HepG2 (cell line): ENCODE measurements around the gene NUP62. TPM values are rescaled to one million over a fixed set of nuclear protein-coding genes. Genes with fewer than 3 reads are reported as not detected.

ENCODE experiments used
- AGO1 ChIP-seq: fragments of 200-400 bp; formaldehyde crosslinking; IDR thresholded peaks from 2 replicates; pipeline ENCODE4 v1.6.1; 2017; ENCODE audit warnings: mild to moderate bottlenecking, low read depth, low read length, moderate library complexity; ENCODE audit not compliant: poor library complexity, severe bottlenecking
- ELF4 ChIP-seq: sonication (generic); formaldehyde crosslinking; IDR thresholded peaks from 2 replicates; pipeline ENCODE4 v1.5.0; 2020; ENCODE audit warnings: missing genetic modification reagents, mild to moderate bottlenecking, moderate library complexity, borderline replicate concordance
- FOXP1 ChIP-seq, 2 experiments: fragments of 450-650 bp in 1 of 2; IDR thresholded peaks; 2 replicates each; pipeline ENCODE4 v1.6.1; 2017 to 2018; ENCODE audit warnings: antibody characterized with exemption in 1 of 2
- IRX3 ChIP-seq: sonication (generic); formaldehyde crosslinking; IDR thresholded peaks from 2 replicates; pipeline ENCODE4 v1.8.1; 2023; ENCODE audit warnings: mild to moderate bottlenecking, low read depth, missing genetic modification reagents, borderline replicate concordance
- MAFF ChIP-seq: IDR thresholded peaks from 2 replicates; pipeline ENCODE4 v1.6.1; 2011; ENCODE audit warnings: low read depth, low read length, improper control_type of control experiment
- MAFG ChIP-seq: sonication (generic); formaldehyde crosslinking; IDR thresholded peaks from 2 replicates; pipeline ENCODE4 v1.5.1; 2020; ENCODE audit warnings: mild to moderate bottlenecking, missing genetic modification reagents
- RAD51 ChIP-seq: fragments of 450-650 bp; IDR thresholded peaks from 2 replicates; pipeline ENCODE4 v1.6.1; 2016; ENCODE audit warnings: borderline replicate concordance
- SMAD3 ChIP-seq: sonication (generic); formaldehyde crosslinking; IDR thresholded peaks from 2 replicates; pipeline ENCODE4 v1.4.0; 2020; ENCODE audit warnings: missing genetic modification reagents
- SMC3 ChIP-seq: IDR thresholded peaks from 2 replicates; pipeline ENCODE4 v1.6.1; 2011; ENCODE audit warnings: low read length, improper control_type of control experiment
- TBX2 ChIP-seq: sonication (generic); formaldehyde crosslinking; IDR thresholded peaks from 2 replicates; pipeline ENCODE4 v1.5.0; 2020; ENCODE audit warnings: missing genetic modification reagents, mild to moderate bottlenecking, borderline replicate concordance
- ZNF10 ChIP-seq: sonication (generic); formaldehyde crosslinking; IDR thresholded peaks from 2 replicates; pipeline ENCODE4 v1.4.0; 2020; ENCODE audit warnings: mild to moderate bottlenecking, low read depth, missing genetic modification reagents, borderline replicate concordance
- ZNF354B ChIP-seq: sonication (generic); formaldehyde crosslinking; IDR thresholded peaks from 2 replicates; pipeline ENCODE4 v1.8.0; 2022; ENCODE audit warnings: mild to moderate bottlenecking, missing genetic modification reagents
- ZNF598 ChIP-seq: sonication (generic); formaldehyde crosslinking; IDR thresholded peaks from 2 replicates; pipeline ENCODE4 v1.5.1; 2020; ENCODE audit warnings: mild to moderate bottlenecking, missing genetic modification reagents, borderline replicate concordance
- ZNF782 ChIP-seq: sonication (generic); formaldehyde crosslinking; IDR thresholded peaks from 2 replicates; pipeline ENCODE4 v1.4.0; 2020; ENCODE audit warnings: missing genetic modification reagents, mild to moderate bottlenecking, borderline replicate concordance
- polyA plus RNA-seq, 8 experiments: library from polyadenylated mRNA; depleted of rRNA in 3 of 8; stranded (reverse) in 7 of 8; unstranded in 1 of 8; fragments of >200 nt; fragmentation: Illumina TruSeq in 4 of 8; extraction: Trizol in 4 of 8; gene quantifications; 2 replicates each; pipeline versions ENCODE4 v1.2.1 to v1.2.3, GENCODE V29; 2011 to 2016; ENCODE audit warnings: low read depth in 4 of 8, missing spikeins in 1 of 8, mixed read lengths in 1 of 8; ENCODE audit not compliant: insufficient read depth in 1 of 8
- total RNA-seq, 5 experiments: library from RNA; depleted of rRNA; stranded (reverse); fragments of >200 nt; fragmentation: Illumina TruSeq; extraction: Trizol; gene quantifications; 2 replicates each; pipeline ENCODE4 v1.2.3, GENCODE V29; 2016; ENCODE audit warnings: low read depth in 1 of 5
- TF ChIP-seq, protein P1 (sequence below): sonication (generic); formaldehyde crosslinking; IDR thresholded peaks from 2 replicates; pipeline ENCODE4; 2020; ENCODE audit warnings: missing genetic modification reagents, mild to moderate bottlenecking, borderline replicate concordance
- TF ChIP-seq, protein P2 (sequence below): sonication (generic); formaldehyde crosslinking; IDR thresholded peaks from 2 replicates; pipeline ENCODE4 v1.5.1; 2020; ENCODE audit warnings: missing genetic modification reagents, mild to moderate bottlenecking, borderline replicate concordance
- TF ChIP-seq, protein P3 (sequence below): sonication (generic); formaldehyde crosslinking; conservative IDR thresholded peaks from 2 replicates; pipeline ENCODE4 v1.4.0; 2020; ENCODE audit warnings: mild to moderate bottlenecking, missing genetic modification reagents, moderate library complexity

NUP62 gene
- total and polyA plus RNA-seq, 2 of the 13 experiments (the other 11 are each of a cell fraction or from before 2014, with no cell fraction given) = 16.5 to 41.5 TPM

DNA sequence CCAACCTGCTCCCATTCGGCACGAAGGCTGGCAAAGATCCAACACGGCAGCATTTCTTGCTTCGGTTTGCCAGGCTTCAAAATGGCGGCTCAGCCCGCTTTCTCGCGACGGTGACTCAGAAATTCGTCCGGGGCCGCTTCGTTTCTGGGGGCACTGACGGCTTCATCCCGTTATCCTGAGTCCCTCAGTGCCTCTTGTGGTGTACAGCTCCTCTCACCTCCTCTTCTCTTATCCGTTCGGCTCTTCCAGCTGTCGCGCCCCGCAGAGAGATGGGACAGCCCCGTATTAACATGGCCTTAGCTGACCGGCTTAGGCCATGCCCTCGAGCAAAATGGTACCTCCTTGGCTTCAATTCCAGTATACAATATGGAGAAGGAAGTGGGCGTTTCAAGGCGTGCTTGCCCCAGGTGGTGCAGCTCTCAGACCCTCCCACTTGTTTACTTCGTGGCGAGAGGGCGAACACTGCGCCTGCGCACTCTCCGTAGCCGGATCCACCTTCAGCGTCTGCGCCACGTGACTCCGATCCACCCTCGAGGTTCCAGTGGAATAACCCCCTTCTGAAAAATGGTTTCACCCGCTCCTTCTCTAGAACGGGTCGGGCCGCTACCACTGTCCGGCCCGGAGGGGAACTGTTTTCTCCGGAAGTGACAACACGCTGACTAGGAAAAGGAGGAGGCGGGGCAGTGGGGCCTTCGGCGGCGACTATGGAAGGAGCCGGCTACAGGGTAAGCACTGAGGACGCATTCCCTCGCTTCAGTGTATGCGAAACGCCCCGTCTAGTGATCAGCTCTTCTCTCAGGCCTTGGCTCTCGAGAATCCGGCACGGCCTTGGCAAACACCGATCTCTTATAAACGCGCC, 52.1 kb downstream of the NUP62 start, which contains the start of the genes AKT1S1 and TBC1D17 (continued):
- TF ChIP-seq AGO1 (no peak), SMAD3 (peak; percentile 75; the same call in 1 of the 2 replicates), ZNF354B (CRISPR knock-in tag) (0 out of 2 replicates have a peak, but pooled peaks have one; percentile 25), ELF4 (CRISPR knock-in tag) (peak; percentile 54; the same call in 1 of the 2 replicates), TBX2 (0 out of 2 replicates have a peak, but pooled peaks have one; percentile 47), RAD51 (peak; percentile 94), ZNF782 (CRISPR knock-in tag) (0 out of 2 replicates have a peak, but pooled peaks have one; percentile 19), MAFF (no peak), FOXP1 (IDR thresholded peaks at IDR 0.05) (peak; percentile 88), FOXP1 (CRISPR knock-in tag; IDR thresholded peaks at IDR 0.05) (no peak; the same call in none of the 2 replicates), ZNF598 (CRISPR knock-in tag) (no peak; the same call in 1 of the 2 replicates), IRX3 (no peak), MAFG (CRISPR knock-in tag) (no peak), ZNF10 (CRISPR knock-in tag) (no peak), SMC3 (no peak)
- TF ChIP-seq, protein P1, sequence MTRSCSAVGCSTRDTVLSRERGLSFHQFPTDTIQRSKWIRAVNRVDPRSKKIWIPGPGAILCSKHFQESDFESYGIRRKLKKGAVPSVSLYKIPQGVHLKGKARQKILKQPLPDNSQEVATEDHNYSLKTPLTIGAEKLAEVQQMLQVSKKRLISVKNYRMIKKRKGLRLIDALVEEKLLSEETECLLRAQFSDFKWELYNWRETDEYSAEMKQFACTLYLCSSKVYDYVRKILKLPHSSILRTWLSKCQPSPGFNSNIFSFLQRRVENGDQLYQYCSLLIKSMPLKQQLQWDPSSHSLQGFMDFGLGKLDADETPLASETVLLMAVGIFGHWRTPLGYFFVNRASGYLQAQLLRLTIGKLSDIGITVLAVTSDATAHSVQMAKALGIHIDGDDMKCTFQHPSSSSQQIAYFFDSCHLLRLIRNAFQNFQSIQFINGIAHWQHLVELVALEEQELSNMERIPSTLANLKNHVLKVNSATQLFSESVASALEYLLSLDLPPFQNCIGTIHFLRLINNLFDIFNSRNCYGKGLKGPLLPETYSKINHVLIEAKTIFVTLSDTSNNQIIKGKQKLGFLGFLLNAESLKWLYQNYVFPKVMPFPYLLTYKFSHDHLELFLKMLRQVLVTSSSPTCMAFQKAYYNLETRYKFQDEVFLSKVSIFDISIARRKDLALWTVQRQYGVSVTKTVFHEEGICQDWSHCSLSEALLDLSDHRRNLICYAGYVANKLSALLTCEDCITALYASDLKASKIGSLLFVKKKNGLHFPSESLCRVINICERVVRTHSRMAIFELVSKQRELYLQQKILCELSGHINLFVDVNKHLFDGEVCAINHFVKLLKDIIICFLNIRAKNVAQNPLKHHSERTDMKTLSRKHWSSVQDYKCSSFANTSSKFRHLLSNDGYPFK = peak; percentile 35; the same call in 1 of the 2 replicates
- TF ChIP-seq, protein P2, sequence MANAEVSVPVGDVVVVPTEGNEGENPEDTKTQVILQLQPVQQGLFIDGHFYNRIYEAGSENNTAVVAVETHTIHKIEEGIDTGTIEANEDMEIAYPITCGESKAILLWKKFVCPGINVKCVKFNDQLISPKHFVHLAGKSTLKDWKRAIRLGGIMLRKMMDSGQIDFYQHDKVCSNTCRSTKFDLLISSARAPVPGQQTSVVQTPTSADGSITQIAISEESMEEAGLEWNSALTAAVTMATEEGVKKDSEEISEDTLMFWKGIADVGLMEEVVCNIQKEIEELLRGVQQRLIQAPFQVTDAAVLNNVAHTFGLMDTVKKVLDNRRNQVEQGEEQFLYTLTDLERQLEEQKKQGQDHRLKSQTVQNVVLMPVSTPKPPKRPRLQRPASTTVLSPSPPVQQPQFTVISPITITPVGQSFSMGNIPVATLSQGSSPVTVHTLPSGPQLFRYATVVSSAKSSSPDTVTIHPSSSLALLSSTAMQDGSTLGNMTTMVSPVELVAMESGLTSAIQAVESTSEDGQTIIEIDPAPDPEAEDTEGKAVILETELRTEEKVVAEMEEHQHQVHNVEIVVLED (CRISPR knock-in tag) = peak; percentile 70; the same call in 1 of the 2 replicates
- TF ChIP-seq, protein P3, sequence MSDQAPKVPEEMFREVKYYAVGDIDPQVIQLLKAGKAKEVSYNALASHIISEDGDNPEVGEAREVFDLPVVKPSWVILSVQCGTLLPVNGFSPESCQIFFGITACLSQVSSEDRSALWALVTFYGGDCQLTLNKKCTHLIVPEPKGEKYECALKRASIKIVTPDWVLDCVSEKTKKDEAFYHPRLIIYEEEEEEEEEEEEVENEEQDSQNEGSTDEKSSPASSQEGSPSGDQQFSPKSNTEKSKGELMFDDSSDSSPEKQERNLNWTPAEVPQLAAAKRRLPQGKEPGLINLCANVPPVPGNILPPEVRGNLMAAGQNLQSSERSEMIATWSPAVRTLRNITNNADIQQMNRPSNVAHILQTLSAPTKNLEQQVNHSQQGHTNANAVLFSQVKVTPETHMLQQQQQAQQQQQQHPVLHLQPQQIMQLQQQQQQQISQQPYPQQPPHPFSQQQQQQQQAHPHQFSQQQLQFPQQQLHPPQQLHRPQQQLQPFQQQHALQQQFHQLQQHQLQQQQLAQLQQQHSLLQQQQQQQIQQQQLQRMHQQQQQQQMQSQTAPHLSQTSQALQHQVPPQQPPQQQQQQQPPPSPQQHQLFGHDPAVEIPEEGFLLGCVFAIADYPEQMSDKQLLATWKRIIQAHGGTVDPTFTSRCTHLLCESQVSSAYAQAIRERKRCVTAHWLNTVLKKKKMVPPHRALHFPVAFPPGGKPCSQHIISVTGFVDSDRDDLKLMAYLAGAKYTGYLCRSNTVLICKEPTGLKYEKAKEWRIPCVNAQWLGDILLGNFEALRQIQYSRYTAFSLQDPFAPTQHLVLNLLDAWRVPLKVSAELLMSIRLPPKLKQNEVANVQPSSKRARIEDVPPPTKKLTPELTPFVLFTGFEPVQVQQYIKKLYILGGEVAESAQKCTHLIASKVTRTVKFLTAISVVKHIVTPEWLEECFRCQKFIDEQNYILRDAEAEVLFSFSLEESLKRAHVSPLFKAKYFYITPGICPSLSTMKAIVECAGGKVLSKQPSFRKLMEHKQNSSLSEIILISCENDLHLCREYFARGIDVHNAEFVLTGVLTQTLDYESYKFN (CRISPR knock-in tag) = no peak
